ENCODE measurements around the gene AP4S1. TPM values are rescaled to one million over a fixed set of nuclear protein-coding genes. Genes with fewer than 3 reads are reported as not detected.
"Not testable (repeated sequence)": the region's sequence is repeated elsewhere in the genome, so short reads cannot be mapped to it uniquely, and the experiment has no call there.

The AP4S1 gene
- total RNA-seq, result 1 to 10 TPM; 4.3 to 5.9 TPM

GRCh38 chr14:31025367-31026076 is at the start of gene AP4S1:
TSS of gene AP4S1 (plus strand) at chr14:31025649. CDS start at chr14:31066197, 40,548 bp downstream.
- Mint-ChIP-seq H3K4me3 (peak within 1 kb of the TSS; percentile 93), H3K4me1 (peaks cover 35% of the 10 kb centered on the region), H3K36me3 (ENCODE audit: low read depth) (peaks cover 40% of the 10 kb centered on the region)

GRCh38 chr14:30977752-30978151 is 47.7 kb upstream of the AP4S1 start:
- no peaks in the 10 kb centered on the region for H3K36me3 Mint-ChIP-seq (ENCODE audit: low read depth)
- no peak overlapping the region for H3K4me3 Mint-ChIP-seq
- no peak overlapping the region for H3K27ac Mint-ChIP-seq
- ATAC-seq (replicated peaks), result no peak
- H3K27me3 Mint-ChIP-seq, result no peaks in the 10 kb centered on the region
- H3K4me1 Mint-ChIP-seq, result peaks cover 15% of the 10 kb centered on the region
- no peaks in the 10 kb centered on the region for H3K9me3 Mint-ChIP-seq

More at GRCh38 chr14:31025367-31026076, at the start of gene AP4S1:
- peak within 1 kb of the TSS; percentile 97 for H3K27ac Mint-ChIP-seq
- H3K27me3 Mint-ChIP-seq, result no peaks in the 10 kb centered on the region
- peak; percentile 20 for ATAC-seq (replicated peaks)
- H3K9me3 Mint-ChIP-seq, result no peaks in the 10 kb centered on the region

- not testable (repeated sequence) for H3K4me3 Mint-ChIP-seq; H3K9me3 Mint-ChIP-seq; H3K4me1 Mint-ChIP-seq; H3K27me3 Mint-ChIP-seq; H3K27ac Mint-ChIP-seq; H3K36me3 Mint-ChIP-seq (ENCODE audit: low read depth)
- ATAC-seq (replicated peaks), result peak; percentile 70
Measured at GRCh38 chr14:30980106-30980704, 45.2 kb upstream of the AP4S1 start.

- no peak for ATAC-seq (replicated peaks)
- H3K4me3 Mint-ChIP-seq, result no peak overlapping the region
- H3K27ac Mint-ChIP-seq, result peak overlapping the region; percentile 61
- H3K9me3 Mint-ChIP-seq, result no peaks in the 10 kb centered on the region
- peaks cover 7% of the 10 kb centered on the region for H3K4me1 Mint-ChIP-seq
- H3K27me3 Mint-ChIP-seq, result no peaks in the 10 kb centered on the region
- H3K36me3 Mint-ChIP-seq (ENCODE audit: low read depth), result no peaks in the 10 kb centered on the region
Measured at GRCh38 chr14:30980980-30981379, 44.5 kb upstream of the AP4S1 start.

- H3K27ac Mint-ChIP-seq, result no peak overlapping the region
Measured at GRCh38 chr14:30982533-30982932, 42.9 kb upstream of the AP4S1 start.

GRCh38 chr14:30983858-30984257 is 41.6 kb upstream of the AP4S1 start:
- Mint-ChIP-seq H3K27me3 (no peaks in the 10 kb centered on the region), H3K4me3 (no peak overlapping the region), H3K9me3 (no peaks in the 10 kb centered on the region), H3K36me3 (ENCODE audit: low read depth) (no peaks in the 10 kb centered on the region), H3K27ac (no peak overlapping the region), H3K4me1 (peaks cover 16% of the 10 kb centered on the region)
- no peak for ATAC-seq (replicated peaks)

More at GRCh38 chr14:30982533-30982932, 42.9 kb upstream of the AP4S1 start:
- Mint-ChIP-seq H3K4me1 (peaks cover 17% of the 10 kb centered on the region), H3K9me3 (no peaks in the 10 kb centered on the region), H3K36me3 (ENCODE audit: low read depth) (no peaks in the 10 kb centered on the region), H3K4me3 (no peak overlapping the region), H3K27me3 (no peaks in the 10 kb centered on the region)
- no peak for ATAC-seq (replicated peaks)

- Mint-ChIP-seq H3K4me1 (peaks cover 26% of the 10 kb centered on the region), H3K4me3 (no peak overlapping the region), H3K9me3 (no peaks in the 10 kb centered on the region), H3K27me3 (no peaks in the 10 kb centered on the region), H3K36me3 (ENCODE audit: low read depth) (no peaks in the 10 kb centered on the region), H3K27ac (peak overlapping the region; percentile 28)
- ATAC-seq (replicated peaks), result no peak
Measured at GRCh38 chr14:30985796-30986195, 39.7 kb upstream of the AP4S1 start.

GRCh38 chr14:30988509-30988908 is 36.9 kb upstream of the AP4S1 start:
- no peak for ATAC-seq (replicated peaks)
- Mint-ChIP-seq H3K4me1 (peaks cover 34% of the 10 kb centered on the region), H3K4me3 (no peak overlapping the region), H3K9me3 (no peaks in the 10 kb centered on the region), H3K27me3 (no peaks in the 10 kb centered on the region), H3K36me3 (ENCODE audit: low read depth) (no peaks in the 10 kb centered on the region), H3K27ac (no peak overlapping the region)

GRCh38 chr14:30990770-30991169 is 34.7 kb upstream of the AP4S1 start:
- H3K4me3 Mint-ChIP-seq, result no peak overlapping the region
- no peaks in the 10 kb centered on the region for H3K27me3 Mint-ChIP-seq
- ATAC-seq (replicated peaks), result no peak
- no peaks in the 10 kb centered on the region for H3K36me3 Mint-ChIP-seq (ENCODE audit: low read depth)
- H3K27ac Mint-ChIP-seq, result no peak overlapping the region
- peaks cover 46% of the 10 kb centered on the region for H3K4me1 Mint-ChIP-seq
- H3K9me3 Mint-ChIP-seq, result no peaks in the 10 kb centered on the region

GRCh38 chr14:30991408-30991807 is 34.0 kb upstream of the AP4S1 start:
- no peak for ATAC-seq (replicated peaks)
- peak overlapping the region; percentile 88 for H3K27ac Mint-ChIP-seq
- H3K27me3 Mint-ChIP-seq, result no peaks in the 10 kb centered on the region
- H3K4me1 Mint-ChIP-seq, result peaks cover 44% of the 10 kb centered on the region
- no peaks in the 10 kb centered on the region for H3K36me3 Mint-ChIP-seq (ENCODE audit: low read depth)
- H3K9me3 Mint-ChIP-seq, result no peaks in the 10 kb centered on the region
- no peak overlapping the region for H3K4me3 Mint-ChIP-seq

GRCh38 chr14:30993071-30993470 is 32.4 kb upstream of the AP4S1 start:
- Mint-ChIP-seq H3K4me1 (peaks cover 36% of the 10 kb centered on the region), H3K9me3 (no peaks in the 10 kb centered on the region), H3K36me3 (ENCODE audit: low read depth) (no peaks in the 10 kb centered on the region), H3K27me3 (no peaks in the 10 kb centered on the region), H3K4me3 (no peak overlapping the region), H3K27ac (no peak overlapping the region)
- peak; percentile 80 for ATAC-seq (replicated peaks)

- Mint-ChIP-seq H3K4me3 (peak overlapping the region; percentile 62), H3K27ac (peak overlapping the region; percentile 82), H3K36me3 (ENCODE audit: low read depth) (peaks cover 18% of the 10 kb centered on the region), H3K27me3 (no peaks in the 10 kb centered on the region), H3K4me1 (peaks cover 23% of the 10 kb centered on the region), H3K9me3 (no peaks in the 10 kb centered on the region)
- ATAC-seq (replicated peaks), result peak; percentile 83
Measured at GRCh38 chr14:30994681-30995620, 30.5 kb upstream of the AP4S1 start.

GRCh38 chr14:30995689-30996088 is 29.8 kb upstream of the AP4S1 start:
- H3K9me3 Mint-ChIP-seq, result no peaks in the 10 kb centered on the region
- peaks cover 25% of the 10 kb centered on the region for H3K36me3 Mint-ChIP-seq (ENCODE audit: low read depth)
- peaks cover 22% of the 10 kb centered on the region for H3K4me1 Mint-ChIP-seq
- peak overlapping the region; percentile 62 for H3K4me3 Mint-ChIP-seq
- no peaks in the 10 kb centered on the region for H3K27me3 Mint-ChIP-seq
- H3K27ac Mint-ChIP-seq, result peak overlapping the region; percentile 82
- no peak for ATAC-seq (replicated peaks)

- Mint-ChIP-seq H3K36me3 (ENCODE audit: low read depth) (peaks cover 37% of the 10 kb centered on the region), H3K4me1 (peaks cover 18% of the 10 kb centered on the region), H3K9me3 (no peaks in the 10 kb centered on the region), H3K4me3 (no peak overlapping the region), H3K27me3 (no peaks in the 10 kb centered on the region), H3K27ac (no peak overlapping the region)
- no peak for ATAC-seq (replicated peaks)
Measured at GRCh38 chr14:30996892-30997659, 28.4 kb upstream of the AP4S1 start.
